Measurements from ENCODE around the gene TMEM116.

The TMEM116 gene

DNA sequence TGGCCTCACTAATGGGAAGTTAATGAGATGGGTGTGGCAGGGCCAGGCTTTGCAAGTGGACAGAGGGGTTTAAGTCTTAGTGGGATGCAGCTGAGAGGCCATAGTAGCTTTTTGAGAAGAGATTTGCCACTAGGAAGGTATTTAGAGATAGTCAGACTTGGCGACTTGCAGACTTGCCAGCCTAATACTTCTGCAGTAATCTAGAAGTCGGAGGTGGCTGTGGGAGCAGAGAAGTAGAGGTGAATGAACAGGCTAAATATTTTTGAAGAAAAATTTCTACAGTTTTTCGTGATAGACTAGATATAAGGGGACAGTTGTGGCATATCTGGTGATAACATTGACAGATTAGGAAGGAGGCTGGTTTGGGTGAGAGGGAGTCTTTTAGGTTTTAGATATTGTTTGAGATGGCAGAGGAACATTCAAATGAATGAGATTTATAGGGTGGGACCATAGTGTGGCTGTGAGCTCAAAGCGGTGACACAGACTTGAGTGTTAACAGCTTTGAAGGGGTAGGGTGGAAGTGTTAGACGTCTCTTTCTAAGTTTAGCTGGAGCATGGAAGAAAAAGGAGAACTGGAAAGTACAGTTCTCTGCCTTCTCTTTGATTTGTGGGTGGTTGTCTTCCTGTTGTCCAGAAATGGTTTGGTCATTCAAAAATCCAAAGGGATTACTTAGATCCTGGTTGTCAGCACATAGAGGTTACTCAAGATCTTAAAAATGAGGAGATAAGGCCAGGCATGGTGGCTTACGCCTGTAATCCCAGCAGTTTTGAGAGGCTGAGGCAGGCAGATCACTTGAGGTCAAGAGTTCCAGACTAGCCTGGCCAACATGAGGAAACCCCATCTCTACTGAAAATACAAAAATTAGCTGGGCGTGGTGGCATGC lies 126.1 kb downstream of the TMEM116 start:
- Histone ChIP-seq H3K4me1 (ENCODE audit: control insufficient read depth, low read length) (peaks cover 2% of the 10 kb centered on the region; the same call in 1 of the 2 replicates), H3K9me2 (replicated peaks; ENCODE audit: control insufficient read depth, low read length) (no peaks in the 10 kb centered on the region), H3K36me3 (ENCODE audit: control insufficient read depth, low read length) (peaks cover 85% of the 10 kb centered on the region), H3F3A (ENCODE audit: control insufficient read depth, insufficient read depth) (no peaks in the 10 kb centered on the region), H4K20me1 (ENCODE audit: control insufficient read depth, insufficient read depth, low read depth, low read length) (no peaks in the 10 kb centered on the region), H3K27ac (ENCODE audit: low read depth, low read length) (no peak overlapping the region), H3K4me3 (ENCODE audit: low read length) (no peak overlapping the region), H3K27me3 (ENCODE audit: control insufficient read depth, low read length) (no peaks in the 10 kb centered on the region), H3K79me2 (ENCODE audit: control insufficient read depth, low read length) (no peaks in the 10 kb centered on the region), H3K9me3 (ENCODE audit: control insufficient read depth, insufficient read depth, low read length) (no peaks in the 10 kb centered on the region), H3K4me2 (ENCODE audit: low read length) (no peak overlapping the region)
- TF ChIP-seq EZH2phosphoT487 (IDR thresholded peaks at IDR 0.05; ENCODE audit: borderline replicate concordance, low read length): no peak
- TF ChIP-seq, protein P1, sequence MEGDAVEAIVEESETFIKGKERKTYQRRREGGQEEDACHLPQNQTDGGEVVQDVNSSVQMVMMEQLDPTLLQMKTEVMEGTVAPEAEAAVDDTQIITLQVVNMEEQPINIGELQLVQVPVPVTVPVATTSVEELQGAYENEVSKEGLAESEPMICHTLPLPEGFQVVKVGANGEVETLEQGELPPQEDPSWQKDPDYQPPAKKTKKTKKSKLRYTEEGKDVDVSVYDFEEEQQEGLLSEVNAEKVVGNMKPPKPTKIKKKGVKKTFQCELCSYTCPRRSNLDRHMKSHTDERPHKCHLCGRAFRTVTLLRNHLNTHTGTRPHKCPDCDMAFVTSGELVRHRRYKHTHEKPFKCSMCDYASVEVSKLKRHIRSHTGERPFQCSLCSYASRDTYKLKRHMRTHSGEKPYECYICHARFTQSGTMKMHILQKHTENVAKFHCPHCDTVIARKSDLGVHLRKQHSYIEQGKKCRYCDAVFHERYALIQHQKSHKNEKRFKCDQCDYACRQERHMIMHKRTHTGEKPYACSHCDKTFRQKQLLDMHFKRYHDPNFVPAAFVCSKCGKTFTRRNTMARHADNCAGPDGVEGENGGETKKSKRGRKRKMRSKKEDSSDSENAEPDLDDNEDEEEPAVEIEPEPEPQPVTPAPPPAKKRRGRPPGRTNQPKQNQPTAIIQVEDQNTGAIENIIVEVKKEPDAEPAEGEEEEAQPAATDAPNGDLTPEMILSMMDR (IDR thresholded peaks at IDR 0.05; ENCODE audit: low read depth, low read length, poor library complexity, severe bottlenecking): no peak

DNA sequence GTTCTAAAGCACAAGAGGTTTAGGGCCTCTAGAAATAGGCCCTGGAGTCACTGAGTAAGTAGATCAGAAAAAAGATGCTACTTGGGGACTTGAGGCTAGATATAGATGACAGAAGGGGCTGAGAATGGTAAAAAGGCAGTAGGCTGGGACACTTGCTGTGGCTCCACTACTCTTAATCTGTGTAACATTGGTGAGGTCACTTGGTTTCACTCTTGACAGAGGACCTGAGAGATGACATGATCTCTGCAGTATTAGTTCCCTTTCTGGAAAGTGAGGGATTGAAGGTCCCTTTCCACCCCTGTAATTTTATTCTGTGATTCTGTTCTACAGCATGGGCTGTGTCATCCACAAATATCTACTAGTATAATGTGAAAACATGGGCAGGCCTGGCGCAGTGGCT lies 131.2 kb downstream of the TMEM116 start:
- H3K9me3 ChIP-seq (ENCODE audit: control insufficient read depth, insufficient read depth, low read length): no peaks in the 10 kb centered on the region
- no peaks in the 10 kb centered on the region for H4K20me1 ChIP-seq (ENCODE audit: control insufficient read depth, insufficient read depth, low read depth, low read length)
- H3K9me2 ChIP-seq (replicated peaks; ENCODE audit: control insufficient read depth, low read length): no peaks in the 10 kb centered on the region
- H3K36me3 ChIP-seq (ENCODE audit: control insufficient read depth, low read length): peaks cover 82% of the 10 kb centered on the region
- TF ChIP-seq, protein P1 (IDR thresholded peaks at IDR 0.05; ENCODE audit: low read depth, low read length, poor library complexity, severe bottlenecking): no peak
- no peak for TF ChIP-seq EZH2phosphoT487 (IDR thresholded peaks at IDR 0.05; ENCODE audit: borderline replicate concordance, low read length)
- H3K4me3 ChIP-seq (ENCODE audit: low read length): no peak overlapping the region
- no peak overlapping the region for H3K27ac ChIP-seq (ENCODE audit: low read depth, low read length)
- H3K4me2 ChIP-seq (ENCODE audit: low read length): no peak overlapping the region
- H3K79me2 ChIP-seq (ENCODE audit: control insufficient read depth, low read length): no peaks in the 10 kb centered on the region
- H3K27me3 ChIP-seq (ENCODE audit: control insufficient read depth, low read length): no peaks in the 10 kb centered on the region
- H3K4me1 ChIP-seq (ENCODE audit: control insufficient read depth, low read length): peaks cover 2% of the 10 kb centered on the region; the same call in 1 of the 2 replicates
- H3F3A ChIP-seq (ENCODE audit: control insufficient read depth, insufficient read depth): no peaks in the 10 kb centered on the region

Data from DOHH2 (cell line).